ENCODE results near the gene SMIM29. TPM values are rescaled to one million over a fixed set of nuclear protein-coding genes. Genes with fewer than 3 reads are reported as not detected.

Gene SMIM29
- total and polyA plus RNA-seq, 2 experiments from 2014 or later, result 5.0 to 15.9 TPM

GRCh38 chr6:34200340-34200971 is 48.4 kb downstream of the SMIM29 start (continued):
- TF ChIP-seq ZNF462 (CRISPR knock-in tag; IDR thresholded peaks at IDR 0.05) (0 out of 2 replicates have a peak, but pooled peaks have one; percentile 11), ZNF114 (CRISPR knock-in tag; IDR thresholded peaks at IDR 0.05) (no peak)

DNA sequence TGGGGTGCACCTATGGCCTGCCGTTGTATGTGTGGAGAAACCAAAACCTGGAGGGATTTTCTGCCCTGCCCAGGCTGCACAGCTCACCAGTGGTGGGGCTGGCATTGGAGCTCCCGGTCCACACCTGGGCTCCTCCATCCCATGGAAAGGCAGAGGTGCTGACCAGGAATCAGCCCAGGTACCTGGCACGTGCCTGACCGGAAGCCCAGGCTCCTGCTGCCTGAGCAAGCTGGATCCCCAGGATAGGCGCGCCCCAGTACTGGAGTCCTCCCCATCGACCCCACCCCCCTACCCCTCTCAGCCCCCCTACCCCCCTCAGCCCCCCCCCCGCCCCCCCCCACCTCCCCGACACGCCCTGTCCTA is 52.0 kb downstream of the SMIM29 start:
- H3K27ac Mint-ChIP-seq, result no peak overlapping the region
- peak overlapping the region; percentile 76 for H3K4me2 ChIP-seq
- peak; percentile 38 for DNase-seq (ENCODE audit: low spot score)
- TF ChIP-seq NANOG (IDR thresholded peaks at IDR 0.05; ENCODE audit: borderline replicate concordance) (no peak), CREB1 (CRISPR knock-in tag; IDR thresholded peaks at IDR 0.05; ENCODE audit: low read depth) (no peak), EZH2 (IDR thresholded peaks at IDR 0.05; ENCODE audit: low read depth, unreplicated experiment) (no peak), POLR2AphosphoS5 (IDR thresholded peaks at IDR 0.05; ENCODE audit: low read depth) (no peak), JUNB (IDR thresholded peaks at IDR 0.05; ENCODE audit: unreplicated experiment) (no peak), ZNF462 (CRISPR knock-in tag; IDR thresholded peaks at IDR 0.05) (no peak)
- TF ChIP-seq, protein P1, sequence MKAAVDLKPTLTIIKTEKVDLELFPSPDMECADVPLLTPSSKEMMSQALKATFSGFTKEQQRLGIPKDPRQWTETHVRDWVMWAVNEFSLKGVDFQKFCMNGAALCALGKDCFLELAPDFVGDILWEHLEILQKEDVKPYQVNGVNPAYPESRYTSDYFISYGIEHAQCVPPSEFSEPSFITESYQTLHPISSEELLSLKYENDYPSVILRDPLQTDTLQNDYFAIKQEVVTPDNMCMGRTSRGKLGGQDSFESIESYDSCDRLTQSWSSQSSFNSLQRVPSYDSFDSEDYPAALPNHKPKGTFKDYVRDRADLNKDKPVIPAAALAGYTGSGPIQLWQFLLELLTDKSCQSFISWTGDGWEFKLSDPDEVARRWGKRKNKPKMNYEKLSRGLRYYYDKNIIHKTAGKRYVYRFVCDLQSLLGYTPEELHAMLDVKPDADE (IDR thresholded peaks at IDR 0.05), result no peak

More for the DNA sequence above, 52.0 kb downstream of the SMIM29 start:
- Histone ChIP-seq H3K9me2 (ENCODE audit: insufficient read depth) (no peaks in the 10 kb centered on the region), H3K4me1 (ENCODE audit: insufficient read depth) (no peaks in the 10 kb centered on the region; the same call in 1 of the 2 replicates), H3K27ac (ENCODE audit: low read depth) (no peak overlapping the region), H3K79me2 (replicated peaks; ENCODE audit: insufficient read depth) (no peaks in the 10 kb centered on the region), H2AFZ (peak overlapping the region; percentile 98), H3K27me3 (ENCODE audit: insufficient read depth) (0 out of 2 replicates have a peak, but pooled peaks cover 5% of the 10 kb centered on the region), H3K4me3 (peak overlapping the region; percentile 47), H3K36me3 (ENCODE audit: insufficient read depth) (no peaks in the 10 kb centered on the region), H3F3A (replicated peaks; ENCODE audit: low read depth) (peaks cover 15% of the 10 kb centered on the region; the same call in 1 of the 2 replicates), H4K20me1 (replicated peaks; ENCODE audit: insufficient read depth) (no peaks in the 10 kb centered on the region)
- peak; percentile 19; the same call in 2 of the 3 replicates for ATAC-seq
- H3K4me1 Mint-ChIP-seq, result peaks cover 23% of the 10 kb centered on the region
- peaks cover 14% of the 10 kb centered on the region for H3K9me3 Mint-ChIP-seq
- H3K36me3 Mint-ChIP-seq (ENCODE audit: low read depth), result peaks cover 10% of the 10 kb centered on the region
- peaks cover 12% of the 10 kb centered on the region for H3K27me3 Mint-ChIP-seq (ENCODE audit: insufficient read depth, low read depth, poor library complexity)
- H3K4me3 Mint-ChIP-seq, result no peak overlapping the region

All from GM23338 (cell line).